ENCODE measurements around the gene PJA2.
"Not testable (repeated sequence)": the region's sequence is repeated elsewhere in the genome, so short reads cannot be mapped to it uniquely, and the experiment has no call there.

Gene PJA2

GRCh38 chr5:109307456-109307855, 102.3 kb downstream of the PJA2 start:
- no peak for DNase-seq

- no peak for DNase-seq
Observed at GRCh38 chr5:109305352-109305751, 104.4 kb downstream of the PJA2 start.

- DNase-seq, result no peak
Observed at GRCh38 chr5:109304309-109304708, 105.5 kb downstream of the PJA2 start.

- DNase-seq, result no peak
Observed at GRCh38 chr5:109300367-109300766, 109.4 kb downstream of the PJA2 start.

- DNase-seq, result no peak
Observed at GRCh38 chr5:109299557-109299956, 110.2 kb downstream of the PJA2 start.

- no peak for DNase-seq
Observed at GRCh38 chr5:109298794-109299193, 111.0 kb downstream of the PJA2 start.

GRCh38 chr5:109297900-109298299, 111.9 kb downstream of the PJA2 start:
- no peak for DNase-seq

- DNase-seq, result no peak
Observed at GRCh38 chr5:109291090-109291489, 118.7 kb downstream of the PJA2 start.

GRCh38 chr5:109290231-109290630, 119.5 kb downstream of the PJA2 start:
- no peak for DNase-seq

- DNase-seq, result not testable (repeated sequence)
Observed at GRCh38 chr5:109286628-109287027, 123.1 kb downstream of the PJA2 start.
